Spleen (tissue), 7 donors: ENCODE measurements around the gene CHIA.
"Not testable (repeated sequence)": the region's sequence is repeated elsewhere in the genome, so short reads cannot be mapped to it uniquely, and the experiment has no call there.

Experiments used
- CTCF ChIP-seq, 11 experiments: fragments of 200-600 bp in 7 of 11; fragments of 450-650 bp in 4 of 11; sonication (generic) in 4 of 11; IDR thresholded peaks in 8 of 11; conservative IDR thresholded peaks in 3 of 11; 1 replicate in 7 of 11; 2 replicates in 4 of 11; pipeline versions ENCODE4 v1.4.0 to v1.8.0; 2016 to 2021; ENCODE audit warnings: antibody characterized with exemption in 11 of 11, inconsistent platforms in 4 of 11, mild to moderate bottlenecking in 1 of 11
- POLR2A ChIP-seq, 3 donors: fragments of 450-650 bp; IDR thresholded peaks; one replicate each; pipeline ENCODE4 v1.5.1; 2017; ENCODE audit warnings: antibody characterized with exemption in 3 of 3, mild to moderate bottlenecking in 1 of 3
- donor health status: DM: no; HTN: no; CAD: no; lungs with moderate emphysema.
- donor health status: DM: no; HTN: no; CAD: no.
- donor health status: DM: no; HTN: no; CAD: no.

- TF ChIP-seq CTCF (IDR thresholded peaks at IDR 0.05 in 8 of 11, conservative IDR thresholded peaks at IDR 0.05 in 3 of 11); POLR2A (IDR thresholded peaks at IDR 0.05): not testable (repeated sequence)
These were observed 48.2 kb downstream of the CHIA start for GRCh38 chr1:111338849-111339248.
